GM19023 (cell line): ENCODE results near the gene KPNA2.
"Not testable (repeated sequence)": the region's sequence is repeated elsewhere in the genome, so short reads cannot be mapped to it uniquely, and the experiment has no call there.

Source experiments
- ATAC-seq: cut with Tn5 transposase; IDR thresholded peaks from one replicate; pipeline ENCODE4 v1.9.1; 2021; ENCODE audit warnings: mild to moderate bottlenecking, moderate library complexity; ENCODE audit not compliant: unreplicated experiment

The KPNA2 gene

DNA sequence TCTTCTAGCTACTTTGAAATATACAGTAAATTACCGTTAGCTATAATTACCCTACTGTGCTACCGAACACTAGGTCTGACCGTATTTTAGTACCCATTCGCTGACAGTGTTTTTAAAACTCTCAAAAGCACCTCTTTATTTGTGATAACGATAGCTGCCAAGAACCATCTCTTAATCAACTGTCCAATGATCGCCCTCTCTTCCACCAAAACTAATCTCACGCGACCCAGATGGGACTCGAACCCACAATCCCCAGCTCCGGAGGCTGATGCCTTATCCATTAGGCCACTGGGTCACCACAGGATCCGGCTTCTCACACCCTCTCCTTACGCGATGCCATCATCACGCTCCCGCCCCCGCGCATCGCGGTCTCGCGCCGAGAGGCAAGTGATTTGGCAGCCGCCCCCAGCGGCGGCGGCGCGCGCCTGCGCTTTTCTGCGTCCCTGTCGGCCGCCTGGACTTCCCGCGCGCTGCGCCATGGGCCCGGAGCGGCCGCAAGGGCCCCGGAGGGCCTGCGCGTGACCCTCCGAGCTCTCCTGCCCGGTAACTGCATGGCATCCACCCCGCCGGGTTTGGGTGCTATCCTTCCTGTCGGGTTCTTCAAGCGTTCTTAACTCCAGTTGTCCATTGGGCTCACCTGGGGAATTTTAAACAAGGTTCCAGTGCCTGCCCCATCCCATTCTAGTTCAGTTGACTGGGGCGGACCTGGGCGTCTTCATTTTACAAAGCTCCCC is 15.7 kb upstream of the KPNA2 start:
- ATAC-seq = peak; percentile 87

GRCh38 chr17:68020409-68020756 is 15.2 kb upstream of the KPNA2 start:
- peak; percentile 7 for ATAC-seq

GRCh38 chr17:68020791-68021190 is 14.7 kb upstream of the KPNA2 start:
- not testable (repeated sequence) for ATAC-seq

DNA sequence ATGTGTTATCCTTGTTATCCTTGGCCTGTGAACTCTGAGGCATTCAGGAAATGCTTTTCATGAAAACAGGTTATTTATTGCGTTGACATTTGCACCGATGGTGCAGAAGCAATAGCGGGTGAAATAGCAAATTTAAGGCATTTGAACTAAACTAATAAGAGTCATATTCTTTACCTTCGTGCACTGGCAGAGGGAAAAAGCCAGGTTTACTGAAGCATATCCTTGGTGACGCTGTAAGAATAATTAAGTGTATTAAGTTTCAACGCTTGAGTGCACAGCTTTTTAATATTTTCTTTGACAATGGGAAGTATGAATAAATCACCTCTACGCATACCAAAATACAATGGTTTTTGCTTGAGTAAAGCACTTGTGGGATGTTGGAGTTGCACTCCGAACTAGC is 13.6 kb upstream of the KPNA2 start:
- ATAC-seq = no peak

GRCh38 chr17:68022547-68022946 is 13.0 kb upstream of the KPNA2 start:
- not testable (repeated sequence) for ATAC-seq

- ATAC-seq = no peak
Observed at GRCh38 chr17:68029512-68030215, 5.9 kb upstream of the KPNA2 start.

- ATAC-seq = no peak
Observed at GRCh38 chr17:68033636-68034451, 1.7 kb upstream of the KPNA2 start.

GRCh38 chr17:68034452-68034776 is 1.1 kb upstream of the KPNA2 start:
- no peak for ATAC-seq

GRCh38 chr17:68035131-68035522 is 408 bp upstream of the KPNA2 start:
- ATAC-seq = peak; percentile 89

DNA sequence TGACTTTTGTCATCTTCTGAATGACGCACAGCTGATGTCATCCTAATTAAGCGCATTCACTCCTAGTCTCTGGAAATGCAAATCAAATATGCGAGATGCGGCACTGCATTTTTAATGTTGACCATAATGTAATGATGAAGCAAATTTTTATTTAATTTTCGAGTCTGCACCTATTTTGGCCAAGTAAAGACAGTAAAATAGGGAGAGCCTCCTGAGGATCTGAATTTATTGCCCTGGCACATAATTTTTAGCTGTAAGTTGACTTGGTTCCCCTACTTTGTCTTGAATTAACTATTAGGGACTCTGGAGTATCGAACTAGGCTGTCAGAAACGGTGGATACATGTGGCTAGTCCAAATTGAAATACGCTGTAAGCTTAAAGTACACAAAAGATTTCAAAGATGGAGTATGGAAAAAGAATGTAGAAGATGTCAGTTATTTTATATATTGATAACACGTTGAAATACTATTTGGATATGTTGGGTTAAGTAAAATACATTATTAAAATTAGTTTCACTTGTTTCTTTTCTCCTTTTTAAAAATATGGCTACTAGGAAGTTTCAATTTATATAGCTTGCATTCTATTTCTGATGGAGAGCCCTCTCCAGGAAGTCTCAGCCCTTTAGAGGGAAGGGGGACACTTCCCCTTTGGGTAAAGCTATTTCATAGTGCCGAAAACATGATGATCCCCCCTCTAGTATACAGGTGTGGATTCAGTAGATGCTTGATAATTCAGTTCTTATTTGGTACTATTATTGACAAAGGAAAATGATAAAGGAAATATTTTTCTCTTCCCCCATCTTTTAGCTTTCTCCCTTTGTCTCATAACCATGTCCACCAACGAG is 991 bp downstream of the KPNA2 start:
- ATAC-seq = no peak

DNA sequence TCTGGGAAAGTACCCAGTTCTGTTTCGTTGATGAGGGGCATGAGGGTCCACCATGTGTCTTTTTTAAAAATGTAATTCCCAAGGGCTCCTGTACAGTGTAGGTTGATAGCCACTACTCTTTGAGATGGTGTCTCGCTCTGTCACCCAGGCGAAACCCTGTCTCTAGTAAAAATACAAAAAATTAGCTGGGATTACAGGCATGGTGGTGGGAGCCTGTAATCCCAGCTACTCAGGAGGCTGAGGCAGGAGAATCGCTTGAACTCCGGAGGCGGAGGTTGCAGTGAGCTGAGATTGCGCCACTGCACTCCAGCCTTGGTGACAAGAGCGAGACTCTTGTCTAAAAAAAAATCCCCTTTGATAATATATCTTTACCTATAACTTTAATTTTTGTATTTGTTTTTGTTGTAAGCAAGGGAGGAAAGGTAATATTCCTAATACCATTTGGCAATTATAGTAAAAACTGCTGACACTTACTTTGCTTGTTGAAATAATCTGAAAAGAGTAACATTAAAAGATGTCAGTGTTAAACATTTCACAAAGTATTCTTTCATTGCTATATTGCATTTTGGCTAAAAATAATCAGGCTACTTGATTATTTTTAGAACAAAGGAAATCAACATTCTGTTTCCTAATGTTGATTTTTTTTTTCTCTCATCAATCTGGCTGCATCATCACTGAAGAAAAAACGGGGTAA is 11.8 kb downstream of the KPNA2 start:
- no peak for ATAC-seq

- ATAC-seq = not testable (repeated sequence)
Observed at GRCh38 chr17:68047890-68048542, 12.5 kb downstream of the KPNA2 start.

DNA sequence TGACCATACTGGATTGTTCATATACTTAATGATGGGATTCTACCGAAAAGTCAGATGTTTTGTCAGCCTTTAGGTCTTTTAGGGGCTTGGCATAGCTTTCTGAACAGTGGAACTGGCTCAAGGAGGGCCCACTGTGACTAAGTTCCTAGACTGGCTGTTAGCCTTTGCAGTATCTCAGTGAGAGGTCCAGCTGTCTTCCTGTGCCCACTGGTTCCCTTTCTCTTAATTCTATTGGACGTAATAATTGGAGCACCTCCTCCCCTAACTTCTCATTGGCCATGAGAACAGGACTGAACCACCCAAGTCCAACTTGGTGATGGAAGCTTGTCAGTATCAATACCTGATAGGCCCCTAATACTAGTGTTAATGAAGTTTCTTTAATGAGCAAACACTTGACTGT is 13.5 kb downstream of the KPNA2 start:
- ATAC-seq = no peak

GRCh38 chr17:68049812-68050437 is 14.4 kb downstream of the KPNA2 start:
- ATAC-seq = not testable (repeated sequence)

DNA sequence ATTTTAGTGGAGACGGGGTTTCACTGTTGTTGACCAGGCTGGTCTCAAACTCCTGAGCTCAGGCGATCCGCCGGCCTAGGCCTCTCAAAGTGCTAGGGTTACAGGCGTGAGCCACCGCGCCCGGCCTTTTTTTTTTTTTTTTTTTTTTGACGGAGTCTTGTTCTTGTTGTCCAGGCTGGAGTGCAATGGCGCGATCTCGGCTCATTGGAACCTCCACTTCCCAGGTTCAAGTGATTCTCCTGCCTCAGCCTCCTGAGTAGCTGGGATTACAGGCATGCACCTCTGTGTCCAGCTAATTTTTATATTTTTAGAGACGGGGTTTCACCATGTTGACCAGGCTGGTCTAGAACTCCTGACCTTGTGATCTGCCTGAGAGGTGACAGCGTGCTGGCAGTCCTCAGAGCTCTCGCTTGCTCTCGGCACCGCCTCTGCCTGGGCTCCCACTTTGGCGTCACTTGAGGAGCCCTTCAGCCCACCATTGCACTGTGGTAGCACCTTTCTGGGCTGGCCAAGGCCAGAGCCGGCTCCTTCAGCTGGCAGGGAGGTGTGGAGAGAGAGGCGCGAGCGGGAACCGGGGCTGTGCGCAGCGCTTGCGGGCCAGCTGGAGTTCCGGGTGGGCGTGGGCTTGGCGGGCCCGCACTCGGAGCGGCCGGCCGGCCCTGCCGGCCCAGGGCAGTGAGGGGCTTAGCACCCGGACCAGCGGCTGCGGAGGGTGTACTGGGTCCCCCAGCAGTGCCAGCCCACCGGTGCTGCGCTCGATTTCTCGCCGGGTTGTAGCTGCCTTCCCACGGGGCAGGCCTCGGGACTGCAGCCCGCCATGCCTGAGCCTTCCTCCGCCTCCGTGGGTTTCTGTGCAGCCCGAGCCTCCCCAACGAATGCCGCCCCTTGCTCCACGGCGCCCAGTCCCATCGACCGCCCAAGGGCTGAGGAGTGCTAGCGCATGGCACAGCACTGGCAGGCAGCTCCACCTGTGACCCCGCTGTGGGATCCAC is 16.1 kb downstream of the KPNA2 start:
- ATAC-seq = not testable (repeated sequence)

- no peak for ATAC-seq
Observed at GRCh38 chr17:68052810-68053209, 17.3 kb downstream of the KPNA2 start.

DNA sequence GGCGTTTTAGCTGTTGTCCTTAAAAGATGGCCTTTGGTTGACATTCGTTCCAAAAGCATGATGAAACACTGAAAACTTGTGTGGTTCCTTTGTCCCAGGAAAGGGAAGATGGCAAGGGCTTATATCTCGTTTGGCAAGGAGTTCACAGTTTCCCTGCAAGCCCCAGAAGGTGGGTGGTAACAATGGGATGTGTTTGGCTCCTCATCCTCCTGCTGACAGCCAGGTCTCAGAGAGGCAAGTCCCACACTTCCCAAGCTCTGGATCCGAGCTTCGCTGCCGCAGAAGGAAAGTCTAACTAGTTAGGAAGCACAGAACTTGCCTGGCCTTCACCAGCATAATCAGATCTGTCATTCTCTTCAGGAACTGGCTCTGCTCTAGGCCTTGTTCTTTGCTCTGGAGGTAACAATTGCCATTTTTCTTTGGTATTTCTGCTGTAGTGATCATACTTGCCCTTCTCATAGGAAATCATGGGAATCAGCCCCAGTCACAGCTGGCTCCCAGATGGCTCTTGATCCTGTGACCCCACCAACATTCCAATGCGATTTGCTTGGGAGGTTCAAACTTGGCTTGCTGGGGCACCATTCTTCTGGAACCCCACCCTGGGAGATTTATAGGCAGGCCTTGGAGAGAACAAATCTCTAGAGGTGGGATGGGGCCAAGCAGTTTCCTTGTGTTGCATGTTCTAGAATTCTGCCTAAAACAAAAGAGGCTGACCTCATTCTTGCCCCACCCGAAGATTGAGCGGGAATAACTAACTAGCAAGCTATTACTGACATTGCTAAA is 17.9 kb downstream of the KPNA2 start:
- no peak for ATAC-seq
